ENCODE measurements around the gene CHRNA4.

- TF ChIP-seq ARNT (IDR thresholded peaks at IDR 0.05) (no peak), SP1 (IDR thresholded peaks at IDR 0.05) (no peak), ELF4 (IDR thresholded peaks at IDR 0.05) (no peak), NFRKB (IDR thresholded peaks at IDR 0.05) (no peak), LEF1 (IDR thresholded peaks at IDR 0.05; ENCODE audit: borderline replicate concordance) (no peak), SUZ12 (IDR thresholded peaks at IDR 0.05) (no peak), FOXK2 (IDR thresholded peaks at IDR 0.05) (no peak), ZNF384 (IDR thresholded peaks at IDR 0.05) (no peak), TARDBP (IDR thresholded peaks at IDR 0.05) (no peak), FOXM1 (IDR thresholded peaks at IDR 0.05; ENCODE audit: borderline replicate concordance) (no peak)
Observed at GRCh38 chr20:63394920-63395455, 33.8 kb upstream of the CHRNA4 start.
